H1 (cell line): ENCODE measurements around the gene CACNB2. TPM values are rescaled to one million over a fixed set of nuclear protein-coding genes. Genes with fewer than 3 reads are reported as not detected.

Experiments
- CTCF ChIA-PET: fragments of 300-600 bp; sonication (Branson Sonifier 250); formaldehyde crosslinking; loops from one replicate; lab custom pipeline; 2021; ENCODE audit not compliant: partially characterized antibody; lab: Charles Lee
- POLR2A ChIA-PET: fragments of 300-600 bp; sonication (Branson Sonifier 250); formaldehyde crosslinking; loops from one replicate; lab custom pipeline; 2021; ENCODE audit warnings: inconsistent platforms; ENCODE audit not compliant: partially characterized antibody; lab: Charles Lee
- DNase-seq, 2 experiments: peaks; one replicate each; pipeline versions ENCODE4 v3.0.0 to v3.0.0-alpha.2; 2010 to 2022; ENCODE audit warnings: low spot score in 2 of 2, low read depth in 1 of 2, mixed read lengths in 1 of 2
- FAIRE-seq: peaks from 2 replicates; lab custom pipeline; 2011; peaks lifted over from hg19 to GRCh38; lab: Jason Lieb, UNC
- H2AFZ ChIP-seq: 2 replicates; pipeline ENCODE4 v1.8.1; 2012; ENCODE audit warnings: low read length, inconsistent platforms
- H2AK5ac ChIP-seq: 2 replicates; pipeline ENCODE4 v1.6.1; 2013; ENCODE audit warnings: low read depth, low read length
- H2BK120ac ChIP-seq: replicated peaks from 2 replicates; pipeline ENCODE3; 2013; ENCODE audit warnings: low read depth, low read length, inconsistent platforms
- H2BK12ac ChIP-seq: 2 replicates; pipeline ENCODE4 v1.6.1; 2013; ENCODE audit warnings: low read depth, low read length
- H2BK15ac ChIP-seq: 2 replicates; pipeline ENCODE4 v1.6.1; 2013; ENCODE audit warnings: low read length
- H2BK20ac ChIP-seq: 2 replicates; pipeline ENCODE4 v1.6.1; 2013; ENCODE audit warnings: low read length
- H2BK5ac ChIP-seq: 2 replicates; pipeline ENCODE4 v1.6.1; 2013; ENCODE audit warnings: low read depth, low read length
- H3K14ac ChIP-seq: 2 replicates; pipeline ENCODE4 v1.6.1; 2013; ENCODE audit warnings: inconsistent platforms; ENCODE audit not compliant: insufficient read length
- H3K18ac ChIP-seq: 2 replicates; pipeline ENCODE4 v1.6.1; 2013; ENCODE audit warnings: low read length; ENCODE audit errors: extremely low read depth
- H3K23ac ChIP-seq: 2 replicates; pipeline ENCODE4 v1.6.1; 2013; ENCODE audit warnings: inconsistent platforms; ENCODE audit not compliant: insufficient read length
- H3K23me2 ChIP-seq: 2 replicates; pipeline ENCODE4 v1.6.1; 2013; ENCODE audit warnings: low read depth, low read length
- H3K27ac ChIP-seq: 2 replicates; pipeline ENCODE4 v1.6.1; 2011; ENCODE audit warnings: low read depth, low read length, inconsistent platforms
- H3K27me3 ChIP-seq, 4 experiments: replicated peaks in 1 of 4; 1 replicate in 1 of 4; 2 replicates in 3 of 4; pipeline versions ENCODE4 v1.6.1 to v1.8.1; 2011 to 2013; ENCODE audit warnings: low read length in 3 of 4, mild to moderate bottlenecking in 3 of 4, inconsistent platforms in 2 of 4, mixed read lengths in 2 of 4, moderate library complexity in 1 of 4; ENCODE audit not compliant: control insufficient read depth in 3 of 4, insufficient read depth in 3 of 4; ENCODE audit errors: extremely low read depth in 1 of 4
- H3K36me3 ChIP-seq, 4 experiments: 2 replicates each; pipeline versions ENCODE4 v1.6.1 to v1.8.1; 2011 to 2013; ENCODE audit warnings: mild to moderate bottlenecking in 4 of 4, low read length in 3 of 4, moderate library complexity in 2 of 4, control low read depth in 1 of 4, inconsistent platforms in 1 of 4; ENCODE audit not compliant: insufficient read depth in 4 of 4, control insufficient read depth in 2 of 4
- H3K4ac ChIP-seq: replicated peaks from 2 replicates; pipeline ENCODE3; 2013; ENCODE audit warnings: low read length, low read depth, mixed read lengths, inconsistent platforms; ENCODE audit not compliant: insufficient read length
- H3K4me1 ChIP-seq, 4 experiments: replicated peaks in 1 of 4; 1 replicate in 1 of 4; 2 replicates in 3 of 4; pipeline versions ENCODE4 v1.6.1 to v1.8.1; 2011 to 2013; ENCODE audit warnings: low read length in 3 of 4, inconsistent platforms in 2 of 4, mixed read lengths in 1 of 4; ENCODE audit not compliant: insufficient read depth in 4 of 4, control insufficient read depth in 3 of 4
- H3K4me2 ChIP-seq, 2 experiments: 2 replicates each; pipeline versions ENCODE4 v1.6.1 to v1.8.1; 2011 to 2013; ENCODE audit warnings: low read depth in 2 of 2, low read length in 2 of 2, control low read depth in 1 of 2, inconsistent platforms in 1 of 2, mild to moderate bottlenecking in 1 of 2; ENCODE audit not compliant: insufficient read depth in 1 of 2
- H3K4me3 ChIP-seq, 4 experiments: fragments of 200-600, 300-600 bp in 1 of 4; sonication (generic), shearing (Covaris generic), sonication (Bioruptor Twin) in 1 of 4; 2 replicates each; pipeline versions ENCODE4 v1.5.1 to v1.8.1; 2011 to 2016; ENCODE audit warnings: low read length in 4 of 4, low read depth in 3 of 4, control low read depth in 2 of 4, inconsistent platforms in 2 of 4, mild to moderate bottlenecking in 2 of 4, mixed read lengths in 1 of 4, moderate library complexity in 1 of 4; ENCODE audit not compliant: insufficient read depth in 2 of 4; ENCODE audit errors: extremely low read depth in 1 of 4
- H3K56ac ChIP-seq: replicated peaks from 2 replicates; pipeline ENCODE3; 2013; ENCODE audit warnings: low read depth, mild to moderate bottlenecking, mixed read lengths, low read length, inconsistent platforms; ENCODE audit not compliant: insufficient read length
- H3K79me1 ChIP-seq: 2 replicates; pipeline ENCODE4 v1.6.1; 2013; ENCODE audit warnings: low read depth, low read length, control low read depth
- H3K79me2 ChIP-seq, 2 experiments: 2 replicates each; pipeline versions ENCODE4 v1.6.1 to v1.8.1; 2012 to 2013; ENCODE audit warnings: low read length in 2 of 2, mild to moderate bottlenecking in 2 of 2, inconsistent platforms in 1 of 2; ENCODE audit not compliant: insufficient read depth in 2 of 2, control insufficient read depth in 1 of 2
- H3K9ac ChIP-seq, 4 experiments: replicated peaks in 1 of 4; 1 replicate in 1 of 4; 2 replicates in 3 of 4; pipeline versions ENCODE4 v1.6.1 to v1.8.1; 2011 to 2013; ENCODE audit warnings: low read depth in 3 of 4, low read length in 3 of 4, control low read depth in 2 of 4, mild to moderate bottlenecking in 2 of 4, moderate library complexity in 2 of 4, inconsistent platforms in 1 of 4; ENCODE audit errors: extremely low read depth in 1 of 4
- H3K9me3 ChIP-seq, 2 experiments: 2 replicates each; pipeline versions ENCODE4 v1.6.1 to v1.8.1; 2012 to 2013; ENCODE audit warnings: mild to moderate bottlenecking in 2 of 2, moderate library complexity in 2 of 2, control low read depth in 1 of 2, inconsistent platforms in 1 of 2, low read depth in 1 of 2, low read length in 1 of 2, mixed read lengths in 1 of 2; ENCODE audit not compliant: insufficient read depth in 2 of 2
- H4K20me1 ChIP-seq, 2 experiments: replicated peaks in 1 of 2; 2 replicates each; pipeline versions ENCODE3 to v1.8.1; 2011 to 2013; ENCODE audit warnings: inconsistent platforms in 2 of 2, low read length in 2 of 2, mild to moderate bottlenecking in 1 of 2; ENCODE audit not compliant: insufficient read depth in 2 of 2, control insufficient read depth in 1 of 2
- H4K5ac ChIP-seq: 2 replicates; pipeline ENCODE4 v1.6.1; 2013; ENCODE audit warnings: low read length, low read depth, mixed read lengths, inconsistent platforms; ENCODE audit not compliant: insufficient read length
- H4K8ac ChIP-seq: 2 replicates; pipeline ENCODE4 v1.8.0; 2013; ENCODE audit warnings: mild to moderate bottlenecking, moderate library complexity, low read length, inconsistent platforms; ENCODE audit not compliant: insufficient read depth; ENCODE audit errors: extremely low read depth
- H4K91ac ChIP-seq: replicated peaks from 2 replicates; pipeline ENCODE3; 2013; ENCODE audit warnings: low read length, mixed read lengths, inconsistent platforms; ENCODE audit not compliant: insufficient read length
- BACH1 ChIP-seq: IDR thresholded peaks from 2 replicates; pipeline ENCODE4 v1.6.1; 2012; ENCODE audit warnings: low read length, improper control_type of control experiment
- CBX8 ChIP-seq: fragments of 300-800, 300-1000 bp; sonication (generic); IDR thresholded peaks from 2 replicates; pipeline ENCODE4 v1.7.1; 2016; ENCODE audit warnings: low read depth, low read length, borderline replicate concordance
- CTBP2 ChIP-seq: IDR thresholded peaks from 2 replicates; pipeline ENCODE4 v1.7.0; 2011; ENCODE audit warnings: borderline replicate concordance, mild to moderate bottlenecking, moderate library complexity, mixed read lengths, low read length; ENCODE audit not compliant: insufficient read depth, insufficient read length
- EP300 ChIP-seq, 2 experiments: IDR thresholded peaks; 1 replicate in 1 of 2; 2 replicates in 1 of 2; pipeline ENCODE4 v1.6.1; 2011 to 2012; ENCODE audit warnings: low read depth in 2 of 2, low read length in 2 of 2, mild to moderate bottlenecking in 2 of 2, borderline replicate concordance in 1 of 2, inconsistent platforms in 1 of 2, moderate library complexity in 1 of 2
- GABPA ChIP-seq: IDR thresholded peaks from 2 replicates; pipeline ENCODE4 v1.6.1; 2011; ENCODE audit warnings: mild to moderate bottlenecking, low read length, moderate library complexity, borderline replicate concordance; ENCODE audit not compliant: insufficient read depth
- POLR2AphosphoS5 ChIP-seq: IDR thresholded peaks from 2 replicates; pipeline ENCODE4 v1.6.1; 2011; ENCODE audit warnings: low read depth, low read length
- SP2 ChIP-seq: IDR thresholded peaks from 2 replicates; pipeline ENCODE4 v1.6.1; 2012; ENCODE audit warnings: mild to moderate bottlenecking, low read length, inconsistent platforms
- SRF ChIP-seq: IDR thresholded peaks from 2 replicates; pipeline ENCODE4 v1.6.1; 2011; ENCODE audit warnings: mild to moderate bottlenecking, low read depth, low read length, moderate library complexity
- TAF1 ChIP-seq: IDR thresholded peaks from 2 replicates; pipeline ENCODE4 v1.6.1; 2011; ENCODE audit warnings: mild to moderate bottlenecking, low read depth, low read length
- TAF7 ChIP-seq: optimal IDR thresholded peaks from 2 replicates; pipeline ENCODE3; 2011; ENCODE audit warnings: low read depth, mild to moderate bottlenecking, inconsistent platforms, low read length, moderate library complexity, borderline replicate concordance
- TCF12 ChIP-seq: IDR thresholded peaks from 2 replicates; pipeline ENCODE4 v1.6.1; 2011; ENCODE audit warnings: low read depth, mild to moderate bottlenecking, low read length
- WGBS, 2 experiments: shearing (Covaris generic) in 1 of 2; methylation state at CpG; one replicate each; pipeline versions ENCODE4 v1.1.6 to v1.1.7; 2013 to 2015; ENCODE audit warnings: low lambda C conversion rate in 2 of 2, mixed read lengths in 2 of 2, inconsistent platforms in 1 of 2, low coverage in 1 of 2, missing lambda C conversion rate in 1 of 2; ENCODE audit not compliant: insufficient replicate concordance in 2 of 2, insufficient coverage in 1 of 2, insufficient read length in 1 of 2; ENCODE audit errors: extremely low coverage in 1 of 2, missing lambda C conversion rate in 1 of 2; 5-methylcytosine and 5-hydroxymethylcytosine counted together
- polyA plus RNA-seq, 7 experiments: library from polyadenylated mRNA; depleted of rRNA in 3 of 7; stranded (reverse) in 5 of 7; unstranded in 2 of 7; fragments of >200 nt in 5 of 7; fragments of 200-250 nt in 2 of 7; gene quantifications; 1 replicate in 5 of 7; 2 replicates in 1 of 7; 4 replicates in 1 of 7; pipeline versions ENCODE4 v1.2.1 to v1.2.3, GENCODE V29; 2011 to 2013; ENCODE audit warnings: missing spikeins in 2 of 7, mixed read lengths in 2 of 7
- total RNA-seq: library from RNA; stranded (reverse); fragmentation: NEBNext Ultra II Directional; extraction: Animal tissue kit (Norgen Biotek cat#: 25700); gene quantifications from 2 replicates; pipeline ENCODE4 v1.2.1, GENCODE V29; 2021
- TF ChIP-seq, protein P1 (sequence below): IDR thresholded peaks from 2 replicates; pipeline ENCODE4 v1.6.1; 2012; ENCODE audit warnings: inconsistent platforms

The CACNB2 gene
- total and polyA plus RNA-seq, 2 of the 8 experiments (the other 6 are each of a cell fraction or from before 2014, with no cell fraction given) = 2.4 to 3.2 TPM

DNA sequence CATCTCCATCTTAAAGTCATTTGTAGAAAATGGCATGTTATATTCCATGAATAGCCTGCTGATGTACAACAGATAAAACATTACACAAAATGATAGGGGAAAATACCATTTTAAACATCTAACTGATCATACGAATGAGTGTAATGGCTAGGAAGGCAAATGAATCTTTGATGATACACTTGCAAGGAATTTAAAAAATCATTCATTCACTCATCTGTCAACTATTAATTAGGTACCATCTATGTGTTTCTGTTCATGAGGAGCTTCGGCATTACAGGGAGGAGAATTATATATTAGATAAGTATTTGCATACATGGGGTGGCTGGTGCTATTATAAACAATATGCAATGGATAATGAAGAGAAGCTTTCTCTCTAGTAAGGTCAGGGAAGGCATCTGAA is 183.7 kb downstream of the CACNB2 start:
- no peaks in the 10 kb centered on the region for H3K9me3 ChIP-seq

More for the DNA sequence above, 183.7 kb downstream of the CACNB2 start:
- WGBS, 2 experiments = 89% methylated on average over 2 of the region's 2 CpGs; no CpG with 5 or more reads in 1 of the 2 experiments
- Histone ChIP-seq H2AK5ac (no peak overlapping the region), H2BK15ac (no peak overlapping the region), H2BK20ac (no peak overlapping the region), H4K20me1 (no peaks in the 10 kb centered on the region), H3K79me2 (no peaks in the 10 kb centered on the region), H3K14ac (no peak overlapping the region), H3K18ac (no peak overlapping the region), H4K8ac (no peak overlapping the region), H3K4me3 (no peak overlapping the region), H3K9ac (no peak overlapping the region), H2BK12ac (no peak overlapping the region), H3K23me2 (no peaks in the 10 kb centered on the region), H2BK120ac (no peak overlapping the region), H4K91ac (no peak overlapping the region), H4K5ac (no peak overlapping the region), H3K23ac (no peak overlapping the region), H3K27me3 (no peaks in the 10 kb centered on the region), H3K36me3 (no peaks in the 10 kb centered on the region), H2BK5ac (no peak overlapping the region), H3K27ac (no peak overlapping the region), H2AFZ (no peak overlapping the region), H3K4me1 (no peaks in the 10 kb centered on the region), H3K4ac (no peak overlapping the region), H3K79me1 (no peaks in the 10 kb centered on the region), H3K56ac (no peak overlapping the region), H3K4me2 (no peak overlapping the region)
- ChIA-PET POLR2A (no interaction called here), CTCF (no interaction called here)
- DNase-seq (no peak), FAIRE-seq (no peak)
- TF ChIP-seq BACH1 = no peak
- TF ChIP-seq POLR2AphosphoS5 = no peak
- no peak for TF ChIP-seq TAF1
- no peak for TF ChIP-seq TAF7
- TF ChIP-seq CTBP2 = no peak
- TF ChIP-seq, protein P1, sequence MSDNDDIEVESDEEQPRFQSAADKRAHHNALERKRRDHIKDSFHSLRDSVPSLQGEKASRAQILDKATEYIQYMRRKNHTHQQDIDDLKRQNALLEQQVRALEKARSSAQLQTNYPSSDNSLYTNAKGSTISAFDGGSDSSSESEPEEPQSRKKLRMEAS = no peak
- TF ChIP-seq CBX8 = no peak
- no peak for TF ChIP-seq TCF12
- no peak for TF ChIP-seq SP2
- TF ChIP-seq EP300 (IDR thresholded peaks at IDR 0.05; ENCODE audit: borderline replicate concordance in 1 of 2, low read depth in 2 of 2, low read length in 2 of 2) = no peak
- no peak for TF ChIP-seq SRF
- TF ChIP-seq GABPA = no peak
